GM21825 (cell line): Measurements from ENCODE around the gene ZMAT5.

Experiments used
- ATAC-seq: cut with Tn5 transposase; IDR thresholded peaks from one replicate; pipeline ENCODE4 v1.9.1; 2021; ENCODE audit warnings: mild to moderate bottlenecking, moderate library complexity; ENCODE audit not compliant: unreplicated experiment

The ZMAT5 gene

DNA sequence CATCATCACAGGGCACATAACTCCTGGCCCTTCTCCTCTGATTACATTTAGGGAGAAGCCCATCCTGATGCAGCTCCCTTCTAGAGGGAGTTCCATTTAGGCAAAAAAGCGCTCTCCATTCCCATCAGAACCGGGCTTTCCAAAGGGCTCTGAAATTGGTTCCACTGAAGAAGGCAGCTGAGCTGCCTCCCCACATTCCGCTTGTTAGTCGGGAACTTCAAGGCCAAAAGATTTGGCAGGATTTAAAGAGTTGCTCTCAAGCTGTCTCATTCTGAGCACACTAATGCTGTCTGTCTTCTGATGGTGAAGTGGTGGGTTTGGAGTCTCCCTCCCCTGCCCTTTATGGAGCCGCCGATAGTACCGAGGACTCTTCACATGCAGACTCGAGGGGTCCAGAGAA is 73.6 kb downstream of the ZMAT5 start:
- no peak for ATAC-seq

DNA sequence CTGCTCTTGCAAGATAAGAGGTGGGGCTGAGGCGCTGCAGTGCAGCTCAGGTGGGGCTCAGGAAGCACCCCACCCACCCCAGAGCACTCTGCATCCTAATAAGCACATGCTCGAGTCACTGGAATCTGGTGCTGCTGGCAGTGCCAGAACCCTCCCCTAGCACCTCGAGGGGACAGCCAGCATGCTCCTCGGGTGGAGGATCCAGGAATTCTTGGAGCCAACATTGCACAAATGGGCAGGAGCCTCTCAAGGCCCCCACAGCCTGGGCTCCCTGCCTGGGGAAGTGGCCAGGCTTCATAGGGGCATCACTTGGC is 74.5 kb downstream of the ZMAT5 start:
- no peak for ATAC-seq

GRCh38 chr22:29691636-29692326 is 75.0 kb downstream of the ZMAT5 start:
- ATAC-seq = no peak

DNA sequence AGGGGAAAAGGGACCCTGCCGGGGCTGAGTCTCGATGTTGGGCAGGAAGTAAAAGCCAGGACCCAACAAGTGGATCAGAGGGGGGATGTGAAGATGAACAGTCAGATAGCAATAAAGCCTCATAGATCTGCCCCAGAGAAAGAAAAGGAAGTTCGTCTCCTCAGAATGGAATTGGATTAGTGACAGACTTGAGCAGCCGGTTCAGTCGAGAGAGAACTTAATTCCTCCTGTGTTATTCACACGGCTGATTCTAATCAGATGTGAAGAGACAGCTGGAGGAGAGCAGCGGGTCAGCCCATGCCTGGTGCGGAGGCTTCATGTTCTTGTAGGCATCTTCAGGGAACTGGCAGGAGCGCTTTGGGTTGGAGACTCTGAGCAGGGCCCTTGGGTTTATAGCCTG is 76.3 kb downstream of the ZMAT5 start:
- ATAC-seq = no peak

GRCh38 chr22:29689880-29690213 is 77.0 kb downstream of the ZMAT5 start:
- ATAC-seq = no peak

- no peak for ATAC-seq
These were observed 77.5 kb downstream of the ZMAT5 start for GRCh38 chr22:29689206-29689879.

DNA sequence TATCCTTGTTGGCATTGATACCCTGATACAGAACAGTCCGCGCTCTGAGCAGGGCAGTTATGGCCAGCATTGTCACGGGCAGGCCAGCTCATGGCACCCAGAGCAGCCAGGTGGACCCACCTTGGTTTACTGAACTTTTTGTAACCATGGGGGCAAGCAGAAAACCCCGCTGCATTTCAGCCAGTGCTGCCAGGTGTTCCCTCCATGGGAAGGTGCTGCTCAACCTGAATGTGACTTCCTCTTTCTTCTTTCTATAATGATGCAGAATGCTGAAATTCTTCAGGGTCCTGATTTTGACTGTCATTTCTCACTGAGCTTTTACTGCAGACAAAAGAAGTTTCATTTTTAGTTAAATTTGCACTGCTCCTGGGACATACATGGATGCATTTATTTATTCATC is 82.6 kb downstream of the ZMAT5 start:
- no peak for ATAC-seq

GRCh38 chr22:29683536-29683935 is 83.3 kb downstream of the ZMAT5 start:
- ATAC-seq = no peak
